Mammary epithelial cell (primary cell): ENCODE results near the gene AFF2.

Source experiments
- EZH2 ChIP-seq: IDR thresholded peaks from 2 replicates; pipeline ENCODE4 v1.6.1; 2012; ENCODE audit warnings: low read length, inconsistent platforms, borderline replicate concordance
- TF ChIP-seq, protein P1 (sequence below), 2 donors: IDR thresholded peaks in 1 of 2; conservative IDR thresholded peaks in 1 of 2; 2 replicates each; pipeline ENCODE4 v1.5.1; 2011 to 2012; ENCODE audit warnings: inconsistent platforms in 2 of 2, low read length in 2 of 2, mild to moderate bottlenecking in 2 of 2, control low read depth in 1 of 2, low read depth in 1 of 2; ENCODE audit not compliant: insufficient read depth in 1 of 2; ENCODE audit errors: extremely low read depth in 1 of 2

DNA sequence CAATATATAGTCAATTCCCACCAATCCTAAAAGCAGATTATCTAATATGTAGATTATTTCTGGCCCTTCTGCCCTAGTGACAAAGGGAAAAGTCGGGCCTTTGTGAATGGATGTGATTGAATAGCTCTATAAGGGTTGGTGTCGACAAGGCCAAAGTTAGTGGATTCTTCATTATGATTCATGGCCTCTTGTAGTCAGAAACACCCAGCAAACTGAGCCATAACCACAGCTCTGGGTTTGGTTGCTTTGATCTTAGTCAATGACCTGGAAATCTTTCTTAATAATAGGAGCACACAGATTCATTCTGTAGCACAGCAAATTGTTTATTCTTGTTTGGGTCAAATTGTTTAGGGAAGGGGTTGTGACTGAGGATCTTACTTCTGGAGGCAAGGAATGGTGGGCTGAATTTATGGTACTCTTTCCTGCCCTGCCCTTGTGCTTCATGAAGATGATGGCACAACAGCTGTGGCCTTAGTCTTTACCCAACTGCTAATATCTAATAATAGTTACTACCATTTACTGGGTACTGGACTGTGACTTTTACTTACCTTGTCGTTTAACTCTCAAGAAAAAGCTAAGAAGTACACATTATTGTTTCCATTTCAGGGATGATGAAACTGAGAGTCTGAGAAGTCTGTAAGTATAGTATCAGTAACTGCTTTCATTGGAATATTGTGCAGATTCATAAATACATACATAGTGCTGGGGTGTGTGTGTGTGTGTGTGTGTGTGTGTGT, 74.0 kb downstream of the AFF2 start:
- TF ChIP-seq, protein P1, sequence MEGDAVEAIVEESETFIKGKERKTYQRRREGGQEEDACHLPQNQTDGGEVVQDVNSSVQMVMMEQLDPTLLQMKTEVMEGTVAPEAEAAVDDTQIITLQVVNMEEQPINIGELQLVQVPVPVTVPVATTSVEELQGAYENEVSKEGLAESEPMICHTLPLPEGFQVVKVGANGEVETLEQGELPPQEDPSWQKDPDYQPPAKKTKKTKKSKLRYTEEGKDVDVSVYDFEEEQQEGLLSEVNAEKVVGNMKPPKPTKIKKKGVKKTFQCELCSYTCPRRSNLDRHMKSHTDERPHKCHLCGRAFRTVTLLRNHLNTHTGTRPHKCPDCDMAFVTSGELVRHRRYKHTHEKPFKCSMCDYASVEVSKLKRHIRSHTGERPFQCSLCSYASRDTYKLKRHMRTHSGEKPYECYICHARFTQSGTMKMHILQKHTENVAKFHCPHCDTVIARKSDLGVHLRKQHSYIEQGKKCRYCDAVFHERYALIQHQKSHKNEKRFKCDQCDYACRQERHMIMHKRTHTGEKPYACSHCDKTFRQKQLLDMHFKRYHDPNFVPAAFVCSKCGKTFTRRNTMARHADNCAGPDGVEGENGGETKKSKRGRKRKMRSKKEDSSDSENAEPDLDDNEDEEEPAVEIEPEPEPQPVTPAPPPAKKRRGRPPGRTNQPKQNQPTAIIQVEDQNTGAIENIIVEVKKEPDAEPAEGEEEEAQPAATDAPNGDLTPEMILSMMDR (conservative IDR thresholded peaks at IDR 0.05 in 1 of 2, IDR thresholded peaks at IDR 0.05 in 1 of 2; ENCODE audit: extremely low read depth in 1 of 2, insufficient read depth in 1 of 2, low read depth in 1 of 2, low read length in 2 of 2), result no peak
- no peak for TF ChIP-seq EZH2
